Smooth muscle cell (in vitro differentiated cells): ENCODE results near the gene NANS. TPM values are rescaled to one million over a fixed set of nuclear protein-coding genes. Genes with fewer than 3 reads are reported as not detected.

Source experiments
- DNase-seq: peaks from one replicate; lab custom pipeline; 2025; ENCODE audit not compliant: unreplicated experiment; lab: John Stamatoyannopoulos, UW
- H2AFZ ChIP-seq: fragments of 200-600 bp; sonication (generic); 2 replicates; pipeline ENCODE4 v1.6.0; 2016; ENCODE audit warnings: antibody characterized with exemption, low read depth, mild to moderate bottlenecking
- H3F3A ChIP-seq: fragments of 200-600 bp; sonication (generic); 2 replicates; pipeline ENCODE4 v1.6.0; 2017; ENCODE audit warnings: antibody characterized with exemption, low read depth
- H3K27ac ChIP-seq: fragments of 200-600 bp; sonication (generic); 2 replicates; pipeline ENCODE4 v1.5.1; 2016; ENCODE audit warnings: low read depth, mild to moderate bottlenecking
- H3K27me3 ChIP-seq: fragments of 200-600 bp; sonication (generic); 2 replicates; pipeline ENCODE4 v1.6.1; 2016; ENCODE audit warnings: low read depth, mild to moderate bottlenecking
- H3K36me3 ChIP-seq: fragments of 200-600 bp; sonication (generic); 2 replicates; pipeline ENCODE4 v1.5.1; 2016; ENCODE audit warnings: low read depth
- H3K4me1 ChIP-seq: fragments of 200-600 bp; sonication (generic); 2 replicates; pipeline ENCODE4 v1.5.1; 2016; ENCODE audit warnings: low read depth
- H3K4me2 ChIP-seq: fragments of 200-600 bp; sonication (generic); 2 replicates; pipeline ENCODE4 v1.6.0; 2016; ENCODE audit warnings: mild to moderate bottlenecking
- H3K4me3 ChIP-seq: fragments of 200-600 bp; sonication (generic); 2 replicates; pipeline ENCODE4 v1.5.1; 2016; ENCODE audit warnings: mild to moderate bottlenecking
- H3K79me2 ChIP-seq: fragments of 200-600 bp; sonication (generic); 2 replicates; pipeline ENCODE4 v1.6.0; 2016; ENCODE audit warnings: low read depth, mild to moderate bottlenecking
- H3K9ac ChIP-seq: fragments of 200-600 bp; sonication (generic); 2 replicates; pipeline ENCODE4 v1.6.0; 2016; ENCODE audit warnings: low read depth
- H3K9me3 ChIP-seq: fragments of 200-600 bp; sonication (generic); replicated peaks from 2 replicates; pipeline ENCODE4 v1.5.1; 2016; ENCODE audit warnings: low read depth
- H4K20me1 ChIP-seq: fragments of 200-600 bp; sonication (generic); 2 replicates; pipeline ENCODE4 v1.6.0; 2016; ENCODE audit warnings: low read depth
- CTCF ChIP-seq: fragments of 200-600 bp; sonication (generic); IDR thresholded peaks from 2 replicates; pipeline ENCODE4 v1.5.1; 2017; ENCODE audit warnings: borderline replicate concordance, mild to moderate bottlenecking, antibody characterized with exemption; ENCODE audit not compliant: insufficient read depth, poor library complexity, severe bottlenecking
- WGBS: methylation state at CpG from one replicate; pipeline ENCODE4 v1.1.7; 2016; ENCODE audit warnings: low lambda C conversion rate; 5-methylcytosine and 5-hydroxymethylcytosine counted together
- polyA plus RNA-seq: library from polyadenylated mRNA; unstranded; fragments of >200 nt; fragmentation: Nextera tagmentation; extraction: Ambion mirVana; gene quantifications from 2 replicates; pipeline ENCODE4 v1.2.1, GENCODE V29; 2016
- total RNA-seq: library from RNA; depleted of rRNA; stranded (reverse); fragments of >200 nt; gene quantifications from 2 replicates; pipeline ENCODE4 v1.2.3, GENCODE V29; 2014

The NANS gene
- total and polyA plus RNA-seq, 2 experiments from 2014 or later = 59.4 to 117 TPM

- Histone ChIP-seq H3K4me1 (peaks cover 4% of the 10 kb centered on the region), H3K79me2 (no peaks in the 10 kb centered on the region), H3K4me2 (no peak overlapping the region), H2AFZ (no peak overlapping the region), H3K9ac (no peak overlapping the region), H3K27ac (no peak overlapping the region), H3K36me3 (no peaks in the 10 kb centered on the region), H3K27me3 (no peaks in the 10 kb centered on the region), H3K9me3 (no peaks in the 10 kb centered on the region), H3F3A (no peaks in the 10 kb centered on the region), H4K20me1 (no peaks in the 10 kb centered on the region), H3K4me3 (no peak overlapping the region)
- 97% methylated on average over 7 of the region's 7 CpGs for WGBS
- TF ChIP-seq CTCF = no peak
- DNase-seq = no peak
These were observed 44.9 kb downstream of the NANS start for GRCh38 chr9:98101416-98101815.

GRCh38 chr9:98101868-98102273 lies 45.3 kb downstream of the NANS start:
- Histone ChIP-seq H3K27ac (no peak overlapping the region), H4K20me1 (no peaks in the 10 kb centered on the region), H3K4me3 (no peak overlapping the region), H3K9ac (no peak overlapping the region), H3K4me2 (no peak overlapping the region), H2AFZ (no peak overlapping the region), H3K4me1 (peaks cover 4% of the 10 kb centered on the region), H3K36me3 (no peaks in the 10 kb centered on the region), H3K27me3 (no peaks in the 10 kb centered on the region), H3F3A (no peaks in the 10 kb centered on the region), H3K79me2 (no peaks in the 10 kb centered on the region), H3K9me3 (no peaks in the 10 kb centered on the region)
- WGBS = 75% methylated on average over 6 of the region's 6 CpGs
- DNase-seq = no peak
- no peak for TF ChIP-seq CTCF

- H3K9ac ChIP-seq = no peak overlapping the region
- TF ChIP-seq CTCF = no peak
- no peak overlapping the region for H2AFZ ChIP-seq
- DNase-seq = no peak
- 97% methylated on average over 3 of the region's 3 CpGs for WGBS
- H3K9me3 ChIP-seq = no peaks in the 10 kb centered on the region
- no peak overlapping the region for H3K27ac ChIP-seq
- H3K4me3 ChIP-seq = no peak overlapping the region
- no peaks in the 10 kb centered on the region for H3F3A ChIP-seq
- H3K36me3 ChIP-seq = no peaks in the 10 kb centered on the region
- no peak overlapping the region for H3K4me2 ChIP-seq
- H3K4me1 ChIP-seq = no peaks in the 10 kb centered on the region
- H3K79me2 ChIP-seq = no peaks in the 10 kb centered on the region
- no peaks in the 10 kb centered on the region for H4K20me1 ChIP-seq
- H3K27me3 ChIP-seq = no peaks in the 10 kb centered on the region
These were observed 47.9 kb downstream of the NANS start for GRCh38 chr9:98104445-98104881.

- Histone ChIP-seq H3K4me3 (no peak overlapping the region), H3K79me2 (no peaks in the 10 kb centered on the region), H2AFZ (no peak overlapping the region), H4K20me1 (no peaks in the 10 kb centered on the region), H3K27ac (no peak overlapping the region), H3K4me2 (no peak overlapping the region), H3K4me1 (no peaks in the 10 kb centered on the region), H3K9ac (no peak overlapping the region), H3K27me3 (no peaks in the 10 kb centered on the region), H3K9me3 (no peaks in the 10 kb centered on the region), H3K36me3 (no peaks in the 10 kb centered on the region), H3F3A (no peaks in the 10 kb centered on the region)
- no peak for TF ChIP-seq CTCF
- WGBS = 95% methylated on average over 7 of the region's 7 CpGs
- DNase-seq = no peak
These were observed 48.5 kb downstream of the NANS start for GRCh38 chr9:98105006-98105405.
